Measurements from ENCODE around the gene TBC1D8. TPM values are rescaled to one million over a fixed set of nuclear protein-coding genes. Genes with fewer than 3 reads are reported as not detected.

Gene TBC1D8
- total RNA-seq, 2 experiments from 2014 or later, result 1.0 to 1.8 TPM

DNA sequence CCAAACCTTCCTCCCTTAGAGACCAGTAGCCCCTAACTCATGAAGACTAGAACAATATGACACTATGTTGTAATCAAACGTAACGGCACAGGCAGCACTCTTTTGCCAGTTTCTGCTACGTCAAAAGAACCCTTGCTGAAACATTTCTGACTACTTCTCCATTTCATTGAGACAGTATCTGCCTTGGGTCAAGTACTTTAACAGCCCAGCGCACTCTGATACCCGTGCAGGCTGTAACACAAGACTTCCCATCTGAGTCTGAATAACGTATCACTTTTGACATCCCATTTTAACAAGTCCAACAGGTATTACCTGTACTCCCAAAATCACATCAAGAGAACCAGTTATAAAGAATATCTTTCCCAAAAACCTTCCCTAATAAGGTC lies 38.4 kb downstream of the TBC1D8 start:
- H3K9me3 ChIP-seq (ENCODE audit: control insufficient read depth in 1 of 2, insufficient read depth in 1 of 2, low read length in 2 of 2), result no peaks in the 10 kb centered on the region
- no peak overlapping the region for H3K27ac ChIP-seq (ENCODE audit: low read depth in 1 of 2, low read length in 2 of 2)
- H3K4me3 ChIP-seq (ENCODE audit: low read length), result no peak overlapping the region

DNA sequence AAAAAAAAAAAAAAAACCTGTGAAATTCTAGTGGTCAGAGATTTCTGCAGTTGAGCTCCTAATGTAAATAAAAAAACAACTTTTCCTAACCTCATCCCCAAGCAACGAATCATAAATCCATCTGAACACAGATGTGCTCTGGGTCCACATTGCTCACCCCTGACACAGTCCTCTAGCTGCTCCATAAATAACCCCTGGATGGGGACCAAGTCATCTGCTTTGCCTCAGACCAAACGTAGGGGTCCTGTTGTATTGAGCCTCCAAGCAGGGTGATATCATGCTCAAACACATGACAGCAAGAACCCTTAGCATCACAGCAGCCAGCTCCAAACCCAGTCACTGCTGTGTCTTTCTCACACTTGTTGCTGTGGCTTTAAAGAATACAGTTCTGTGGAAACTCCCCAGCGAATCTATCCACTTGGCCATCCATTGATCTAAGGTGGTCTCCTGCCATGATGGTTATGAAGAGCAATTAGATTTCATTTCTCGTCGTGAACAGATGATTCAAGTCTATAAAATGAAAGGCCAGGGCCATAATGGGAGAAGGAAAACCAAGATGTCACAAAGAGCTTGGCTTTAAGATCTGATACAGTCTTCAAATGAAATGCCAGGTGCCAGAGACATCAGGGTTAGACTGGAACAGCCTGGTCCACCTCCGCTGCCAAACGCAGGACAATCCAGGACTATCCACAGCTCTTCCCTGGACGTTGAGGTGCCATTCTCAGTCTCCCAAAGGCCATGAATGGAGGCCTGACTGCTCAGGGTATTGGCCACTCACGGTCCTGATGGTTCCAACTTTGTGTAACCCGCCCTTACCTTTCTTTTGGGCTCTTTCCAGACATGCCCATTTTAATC lies 39.0 kb downstream of the TBC1D8 start:
- H3K4me3 ChIP-seq (ENCODE audit: low read length), result no peak overlapping the region
- no peaks in the 10 kb centered on the region for H3K4me1 ChIP-seq (ENCODE audit: insufficient read depth, low read length)
- no peak overlapping the region for H3K27ac Mint-ChIP-seq
- DNase-seq (no peak), ATAC-seq (ENCODE audit: poor library complexity) (no peak)
- TF ChIP-seq, protein P1, sequence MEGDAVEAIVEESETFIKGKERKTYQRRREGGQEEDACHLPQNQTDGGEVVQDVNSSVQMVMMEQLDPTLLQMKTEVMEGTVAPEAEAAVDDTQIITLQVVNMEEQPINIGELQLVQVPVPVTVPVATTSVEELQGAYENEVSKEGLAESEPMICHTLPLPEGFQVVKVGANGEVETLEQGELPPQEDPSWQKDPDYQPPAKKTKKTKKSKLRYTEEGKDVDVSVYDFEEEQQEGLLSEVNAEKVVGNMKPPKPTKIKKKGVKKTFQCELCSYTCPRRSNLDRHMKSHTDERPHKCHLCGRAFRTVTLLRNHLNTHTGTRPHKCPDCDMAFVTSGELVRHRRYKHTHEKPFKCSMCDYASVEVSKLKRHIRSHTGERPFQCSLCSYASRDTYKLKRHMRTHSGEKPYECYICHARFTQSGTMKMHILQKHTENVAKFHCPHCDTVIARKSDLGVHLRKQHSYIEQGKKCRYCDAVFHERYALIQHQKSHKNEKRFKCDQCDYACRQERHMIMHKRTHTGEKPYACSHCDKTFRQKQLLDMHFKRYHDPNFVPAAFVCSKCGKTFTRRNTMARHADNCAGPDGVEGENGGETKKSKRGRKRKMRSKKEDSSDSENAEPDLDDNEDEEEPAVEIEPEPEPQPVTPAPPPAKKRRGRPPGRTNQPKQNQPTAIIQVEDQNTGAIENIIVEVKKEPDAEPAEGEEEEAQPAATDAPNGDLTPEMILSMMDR (IDR thresholded peaks at IDR 0.05), result no peak
- H3K27me3 ChIP-seq (ENCODE audit: control insufficient read depth in 1 of 2, insufficient read depth in 2 of 2, low read length in 2 of 2), result no peaks in the 10 kb centered on the region
- CTCF ChIA-PET, result no interaction called here
- H3K36me3 Mint-ChIP-seq (ENCODE audit: low read depth), result no peaks in the 10 kb centered on the region
- no peaks in the 10 kb centered on the region for H3K9me3 ChIP-seq (ENCODE audit: control insufficient read depth in 1 of 2, insufficient read depth in 1 of 2, low read length in 2 of 2)
- H3K27ac ChIP-seq (ENCODE audit: low read depth in 1 of 2, low read length in 2 of 2), result no peak overlapping the region
- intact Hi-C loops (cut with DNase I, micrococcal nuclease), result no loop called here
- no peaks in the 10 kb centered on the region for H3K4me1 Mint-ChIP-seq (ENCODE audit: low read depth)
- no peak overlapping the region for H3K4me3 Mint-ChIP-seq
- POLR2A ChIA-PET, result no interaction called here
- no peaks in the 10 kb centered on the region for H3K27me3 Mint-ChIP-seq
- H3K36me3 ChIP-seq (ENCODE audit: insufficient read depth, low read length), result no peaks in the 10 kb centered on the region
- no peaks in the 10 kb centered on the region for H3K9me3 Mint-ChIP-seq

More for the DNA sequence above, 38.4 kb downstream of the TBC1D8 start:
- ATAC-seq (ENCODE audit: poor library complexity) (no peak), DNase-seq (peak in 1 of 14 experiments; percentile 9)
- Histone ChIP-seq H3K27me3 (ENCODE audit: control insufficient read depth in 1 of 2, insufficient read depth in 2 of 2, low read length in 2 of 2) (no peaks in the 10 kb centered on the region), H3K36me3 (ENCODE audit: insufficient read depth, low read length) (no peaks in the 10 kb centered on the region), H3K4me1 (ENCODE audit: insufficient read depth, low read length) (no peaks in the 10 kb centered on the region)
- no peaks in the 10 kb centered on the region for H3K9me3 Mint-ChIP-seq
- TF ChIP-seq, protein P1 (IDR thresholded peaks at IDR 0.05), result no peak
- no peaks in the 10 kb centered on the region for H3K27me3 Mint-ChIP-seq
- POLR2A ChIA-PET, result no interaction called here
- H3K36me3 Mint-ChIP-seq (ENCODE audit: low read depth), result no peaks in the 10 kb centered on the region
- no peak overlapping the region for H3K4me3 Mint-ChIP-seq
- CTCF ChIA-PET, result no interaction called here
- no peaks in the 10 kb centered on the region for H3K4me1 Mint-ChIP-seq (ENCODE audit: low read depth)
- no peak overlapping the region for H3K27ac Mint-ChIP-seq
- intact Hi-C loops (cut with DNase I, micrococcal nuclease), result no loop called here

DNA sequence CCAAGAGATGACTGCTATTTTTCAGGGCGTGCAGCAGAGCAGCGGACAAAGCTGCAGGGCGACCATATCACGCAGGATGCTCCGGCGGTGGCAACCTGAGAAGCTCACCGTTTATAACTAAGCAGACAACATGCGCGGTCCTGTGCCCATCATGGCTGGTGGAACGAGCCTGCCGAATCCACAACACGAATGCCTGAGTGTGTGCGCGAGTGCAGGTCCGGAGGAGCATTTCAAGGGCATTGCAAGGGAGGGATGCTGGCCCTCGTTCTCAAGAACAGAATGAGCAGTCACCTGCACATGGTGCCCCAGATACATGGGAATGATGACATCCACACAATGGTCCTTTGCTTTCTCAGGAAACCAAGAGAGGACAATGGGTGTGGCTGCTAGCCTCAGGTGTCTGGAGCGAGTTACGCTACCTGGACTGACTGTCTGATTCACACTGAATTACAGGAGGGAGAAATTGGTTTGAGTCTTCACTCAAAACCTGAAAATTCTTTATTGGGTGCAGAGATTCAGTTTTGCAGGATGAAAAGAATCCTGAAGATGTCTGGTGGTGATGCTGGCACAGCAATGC lies 39.8 kb downstream of the TBC1D8 start:
- no peaks in the 10 kb centered on the region for H3K9me3 Mint-ChIP-seq
- POLR2A ChIA-PET, result no interaction called here
- DNase-seq (no peak), ATAC-seq (ENCODE audit: poor library complexity) (no peak)
- no peaks in the 10 kb centered on the region for H3K4me1 ChIP-seq (ENCODE audit: insufficient read depth, low read length)
- H3K27ac ChIP-seq (ENCODE audit: low read depth in 1 of 2, low read length in 2 of 2), result no peak overlapping the region
- CTCF ChIA-PET, result no interaction called here
- H3K27ac Mint-ChIP-seq, result no peak overlapping the region
- TF ChIP-seq, protein P1 (IDR thresholded peaks at IDR 0.05), result no peak
- H3K27me3 Mint-ChIP-seq, result no peaks in the 10 kb centered on the region
- no peaks in the 10 kb centered on the region for H3K36me3 Mint-ChIP-seq (ENCODE audit: low read depth)
- no peaks in the 10 kb centered on the region for H3K9me3 ChIP-seq (ENCODE audit: control insufficient read depth in 1 of 2, insufficient read depth in 1 of 2, low read length in 2 of 2)
- no peak overlapping the region for H3K4me3 ChIP-seq (ENCODE audit: low read length)
- intact Hi-C loops (cut with DNase I, micrococcal nuclease), result no loop called here
- H3K4me1 Mint-ChIP-seq (ENCODE audit: low read depth), result no peaks in the 10 kb centered on the region
- H3K27me3 ChIP-seq (ENCODE audit: control insufficient read depth in 1 of 2, insufficient read depth in 2 of 2, low read length in 2 of 2), result no peaks in the 10 kb centered on the region
- no peaks in the 10 kb centered on the region for H3K36me3 ChIP-seq (ENCODE audit: insufficient read depth, low read length)
- H3K4me3 Mint-ChIP-seq, result no peak overlapping the region
